Measurements from ENCODE around the gene RNF220.

RNF220 gene

DNA sequence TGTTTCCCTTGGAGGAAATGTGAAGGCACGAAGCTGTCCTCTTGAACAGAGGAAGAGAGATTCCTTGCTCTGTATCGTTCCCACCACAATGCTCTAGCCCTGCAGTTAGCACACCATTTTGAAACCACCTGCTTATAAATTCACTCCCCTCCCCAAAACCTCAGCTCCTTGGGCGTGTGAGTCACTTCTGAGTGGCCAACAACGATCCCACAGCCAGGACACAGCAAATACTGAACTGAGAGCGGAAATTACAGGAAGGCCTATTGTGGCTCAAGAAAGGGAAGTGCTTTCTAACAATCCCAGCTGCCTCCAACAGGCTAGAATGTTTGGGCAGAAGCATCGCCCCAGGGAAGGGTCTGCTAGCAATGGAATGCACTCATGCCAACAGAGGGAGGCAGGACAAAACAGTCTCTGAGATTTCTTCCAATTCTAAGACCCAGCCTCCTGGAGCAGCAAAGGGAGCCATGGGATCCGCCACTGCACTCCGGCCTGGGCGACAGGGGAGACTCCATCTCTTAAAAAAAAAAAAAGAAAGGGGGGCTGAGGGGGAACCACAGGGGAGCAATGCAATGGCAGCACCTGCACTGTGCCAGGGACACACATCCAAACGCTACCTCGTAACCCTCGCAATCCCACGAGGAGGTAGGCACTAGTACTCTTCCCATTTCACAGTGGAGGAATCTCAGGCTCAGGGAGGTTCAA is 267.4 kb downstream of the RNF220 start:
- Histone ChIP-seq H4K20me1 (ENCODE audit: control insufficient read depth, insufficient read depth, low read depth, low read length) (0 out of 2 replicates have a peak, but pooled peaks cover 5% of the 10 kb centered on the region), H3K9me3 (ENCODE audit: control insufficient read depth, insufficient read depth, low read length) (no peaks in the 10 kb centered on the region), H3K9me2 (replicated peaks; ENCODE audit: control insufficient read depth, low read length) (no peaks in the 10 kb centered on the region), H3K27ac (ENCODE audit: low read depth, low read length) (no peak overlapping the region), H3K27me3 (ENCODE audit: control insufficient read depth, low read length) (peaks cover 11% of the 10 kb centered on the region), H3F3A (ENCODE audit: control insufficient read depth, insufficient read depth) (peaks cover 5% of the 10 kb centered on the region), H3K4me2 (ENCODE audit: low read length) (peak overlapping the region; percentile 55), H3K79me2 (ENCODE audit: control insufficient read depth, low read length) (peaks cover 3% of the 10 kb centered on the region; the same call in 1 of the 2 replicates), H3K4me3 (ENCODE audit: low read length) (peak overlapping the region; percentile 40), H3K36me3 (ENCODE audit: control insufficient read depth, low read length) (no peaks in the 10 kb centered on the region), H3K4me1 (ENCODE audit: control insufficient read depth, low read length) (peaks cover 52% of the 10 kb centered on the region)
- TF ChIP-seq, protein P1, sequence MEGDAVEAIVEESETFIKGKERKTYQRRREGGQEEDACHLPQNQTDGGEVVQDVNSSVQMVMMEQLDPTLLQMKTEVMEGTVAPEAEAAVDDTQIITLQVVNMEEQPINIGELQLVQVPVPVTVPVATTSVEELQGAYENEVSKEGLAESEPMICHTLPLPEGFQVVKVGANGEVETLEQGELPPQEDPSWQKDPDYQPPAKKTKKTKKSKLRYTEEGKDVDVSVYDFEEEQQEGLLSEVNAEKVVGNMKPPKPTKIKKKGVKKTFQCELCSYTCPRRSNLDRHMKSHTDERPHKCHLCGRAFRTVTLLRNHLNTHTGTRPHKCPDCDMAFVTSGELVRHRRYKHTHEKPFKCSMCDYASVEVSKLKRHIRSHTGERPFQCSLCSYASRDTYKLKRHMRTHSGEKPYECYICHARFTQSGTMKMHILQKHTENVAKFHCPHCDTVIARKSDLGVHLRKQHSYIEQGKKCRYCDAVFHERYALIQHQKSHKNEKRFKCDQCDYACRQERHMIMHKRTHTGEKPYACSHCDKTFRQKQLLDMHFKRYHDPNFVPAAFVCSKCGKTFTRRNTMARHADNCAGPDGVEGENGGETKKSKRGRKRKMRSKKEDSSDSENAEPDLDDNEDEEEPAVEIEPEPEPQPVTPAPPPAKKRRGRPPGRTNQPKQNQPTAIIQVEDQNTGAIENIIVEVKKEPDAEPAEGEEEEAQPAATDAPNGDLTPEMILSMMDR (IDR thresholded peaks at IDR 0.05; ENCODE audit: low read depth, low read length, poor library complexity, severe bottlenecking), result no peak
- TF ChIP-seq EZH2phosphoT487 (IDR thresholded peaks at IDR 0.05; ENCODE audit: borderline replicate concordance, low read length), result no peak

DNA sequence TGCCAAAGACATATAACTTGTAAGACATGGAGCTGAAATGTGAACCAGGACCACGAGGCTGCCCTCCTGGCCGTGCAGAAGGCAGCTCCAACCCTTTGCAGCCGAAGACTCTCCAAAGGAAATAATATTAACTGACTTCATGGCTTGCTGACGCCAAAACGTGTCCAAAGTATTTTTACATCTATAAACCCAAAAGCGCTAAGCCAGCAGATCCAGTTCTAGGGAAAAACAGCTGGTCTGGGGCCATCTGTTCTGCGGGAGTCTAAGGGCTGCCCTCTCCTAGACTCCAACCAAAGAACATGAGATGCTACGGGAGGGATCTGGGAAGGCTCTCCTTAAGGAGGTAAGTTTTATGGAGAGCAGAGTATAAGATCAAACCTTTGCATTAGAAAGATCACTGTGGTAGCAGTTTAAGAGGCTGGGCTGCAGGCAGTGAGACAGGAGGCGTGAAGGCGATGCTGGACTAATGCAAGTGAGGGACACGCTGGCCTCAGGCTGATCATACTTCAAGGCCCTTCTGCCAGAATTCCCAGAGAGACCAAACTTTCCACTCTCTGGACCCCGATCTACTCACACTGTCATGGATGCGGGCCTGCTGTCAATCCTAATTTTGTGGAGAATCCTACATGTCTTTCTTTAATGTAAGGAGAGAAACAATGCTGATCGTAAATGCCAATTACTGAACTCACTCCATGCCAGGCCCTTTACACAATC is 268.1 kb downstream of the RNF220 start:
- Histone ChIP-seq H4K20me1 (ENCODE audit: control insufficient read depth, insufficient read depth, low read depth, low read length) (0 out of 2 replicates have a peak, but pooled peaks cover 5% of the 10 kb centered on the region), H3K27ac (ENCODE audit: low read depth, low read length) (no peak overlapping the region), H3F3A (ENCODE audit: control insufficient read depth, insufficient read depth) (peaks cover 5% of the 10 kb centered on the region), H3K9me2 (replicated peaks; ENCODE audit: control insufficient read depth, low read length) (no peaks in the 10 kb centered on the region), H3K4me3 (ENCODE audit: low read length) (peak overlapping the region; percentile 87), H3K4me2 (ENCODE audit: low read length) (peak overlapping the region; percentile 96), H3K36me3 (ENCODE audit: control insufficient read depth, low read length) (no peaks in the 10 kb centered on the region), H3K9me3 (ENCODE audit: control insufficient read depth, insufficient read depth, low read length) (no peaks in the 10 kb centered on the region), H3K79me2 (ENCODE audit: control insufficient read depth, low read length) (peaks cover 3% of the 10 kb centered on the region; the same call in 1 of the 2 replicates), H3K4me1 (ENCODE audit: control insufficient read depth, low read length) (peaks cover 55% of the 10 kb centered on the region), H3K27me3 (ENCODE audit: control insufficient read depth, low read length) (peaks cover 11% of the 10 kb centered on the region)
- TF ChIP-seq, protein P1 (IDR thresholded peaks at IDR 0.05; ENCODE audit: low read depth, low read length, poor library complexity, severe bottlenecking), result no peak
- TF ChIP-seq EZH2phosphoT487 (IDR thresholded peaks at IDR 0.05; ENCODE audit: borderline replicate concordance, low read length), result no peak

DNA sequence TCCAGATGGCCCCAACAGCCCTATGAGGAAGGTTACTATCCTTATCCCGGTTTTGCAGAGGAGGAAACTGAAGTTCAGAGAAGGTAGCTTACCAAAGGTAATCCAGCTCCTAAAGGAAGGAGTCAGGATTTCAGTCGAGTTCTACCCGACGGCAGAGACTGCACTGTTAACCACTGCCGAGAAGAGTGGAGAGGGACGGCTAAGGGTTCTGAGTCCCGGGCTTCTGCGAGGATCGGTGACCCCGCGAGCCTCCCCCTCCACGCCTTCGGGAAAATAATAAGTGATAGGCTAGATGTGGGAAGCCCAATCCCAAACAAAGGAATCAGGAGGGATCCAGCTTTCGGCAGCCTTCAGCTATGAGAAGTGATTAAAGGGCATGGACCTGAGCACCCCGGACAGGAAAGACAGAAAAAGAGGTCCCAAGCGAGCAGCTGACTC is 268.6 kb downstream of the RNF220 start:
- Histone ChIP-seq H3F3A (ENCODE audit: control insufficient read depth, insufficient read depth) (peaks cover 5% of the 10 kb centered on the region), H3K36me3 (ENCODE audit: control insufficient read depth, low read length) (no peaks in the 10 kb centered on the region), H3K4me3 (ENCODE audit: low read length) (peak overlapping the region; percentile 87), H3K27me3 (ENCODE audit: control insufficient read depth, low read length) (peaks cover 11% of the 10 kb centered on the region), H3K27ac (ENCODE audit: low read depth, low read length) (no peak overlapping the region), H3K4me2 (ENCODE audit: low read length) (peak overlapping the region; percentile 96), H3K9me3 (ENCODE audit: control insufficient read depth, insufficient read depth, low read length) (no peaks in the 10 kb centered on the region), H3K4me1 (ENCODE audit: control insufficient read depth, low read length) (peaks cover 55% of the 10 kb centered on the region), H3K79me2 (ENCODE audit: control insufficient read depth, low read length) (peaks cover 3% of the 10 kb centered on the region; the same call in 1 of the 2 replicates), H4K20me1 (ENCODE audit: control insufficient read depth, insufficient read depth, low read depth, low read length) (0 out of 2 replicates have a peak, but pooled peaks cover 5% of the 10 kb centered on the region), H3K9me2 (replicated peaks; ENCODE audit: control insufficient read depth, low read length) (no peaks in the 10 kb centered on the region)
- TF ChIP-seq, protein P1 (IDR thresholded peaks at IDR 0.05; ENCODE audit: low read depth, low read length, poor library complexity, severe bottlenecking), result no peak
- TF ChIP-seq EZH2phosphoT487 (IDR thresholded peaks at IDR 0.05; ENCODE audit: borderline replicate concordance, low read length), result no peak
